ENCODE measurements around the gene ODF2L.

DNA sequence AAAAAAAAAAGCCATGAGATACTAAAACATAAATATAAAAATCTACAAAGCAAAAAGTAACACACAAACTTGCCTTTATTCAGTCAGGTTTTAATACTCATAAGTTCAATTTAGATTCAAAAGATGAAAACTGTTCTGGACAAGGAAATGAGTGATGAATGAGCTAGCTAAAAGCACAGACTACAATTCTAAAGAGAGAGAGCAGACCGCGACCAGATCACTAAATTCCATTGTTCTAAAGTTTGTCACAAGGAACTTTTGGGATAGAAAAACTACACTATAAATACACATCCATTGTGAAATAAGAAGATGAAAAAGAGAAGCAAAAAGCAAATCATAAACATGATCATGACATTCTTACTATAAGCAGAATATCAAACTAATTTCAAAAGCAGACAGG lies 1.7 kb downstream of the ODF2L start:
- no peak for TF ChIP-seq SKI (IDR thresholded peaks at IDR 0.05; ENCODE audit: partially characterized antibody)
- TF ChIP-seq ZNF496 (CRISPR knock-in tag; IDR thresholded peaks at IDR 0.05; ENCODE audit: insufficient replicate concordance), result no peak
- no peak for TF ChIP-seq TP53 (CRISPR knock-in tag; conservative IDR thresholded peaks at IDR 0.05)
- TF ChIP-seq, protein P1, sequence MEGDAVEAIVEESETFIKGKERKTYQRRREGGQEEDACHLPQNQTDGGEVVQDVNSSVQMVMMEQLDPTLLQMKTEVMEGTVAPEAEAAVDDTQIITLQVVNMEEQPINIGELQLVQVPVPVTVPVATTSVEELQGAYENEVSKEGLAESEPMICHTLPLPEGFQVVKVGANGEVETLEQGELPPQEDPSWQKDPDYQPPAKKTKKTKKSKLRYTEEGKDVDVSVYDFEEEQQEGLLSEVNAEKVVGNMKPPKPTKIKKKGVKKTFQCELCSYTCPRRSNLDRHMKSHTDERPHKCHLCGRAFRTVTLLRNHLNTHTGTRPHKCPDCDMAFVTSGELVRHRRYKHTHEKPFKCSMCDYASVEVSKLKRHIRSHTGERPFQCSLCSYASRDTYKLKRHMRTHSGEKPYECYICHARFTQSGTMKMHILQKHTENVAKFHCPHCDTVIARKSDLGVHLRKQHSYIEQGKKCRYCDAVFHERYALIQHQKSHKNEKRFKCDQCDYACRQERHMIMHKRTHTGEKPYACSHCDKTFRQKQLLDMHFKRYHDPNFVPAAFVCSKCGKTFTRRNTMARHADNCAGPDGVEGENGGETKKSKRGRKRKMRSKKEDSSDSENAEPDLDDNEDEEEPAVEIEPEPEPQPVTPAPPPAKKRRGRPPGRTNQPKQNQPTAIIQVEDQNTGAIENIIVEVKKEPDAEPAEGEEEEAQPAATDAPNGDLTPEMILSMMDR (CRISPR knock-in tag; IDR thresholded peaks at IDR 0.05), result no peak
- no peak for TF ChIP-seq ZNF24 (IDR thresholded peaks at IDR 0.05)

Measured in HepG2 (cell line).